ENCODE data around the gene IRF7.
A peak's percentile ranks its signal among the peaks of the same experiment; 100 is the strongest.

IRF7 gene

DNA sequence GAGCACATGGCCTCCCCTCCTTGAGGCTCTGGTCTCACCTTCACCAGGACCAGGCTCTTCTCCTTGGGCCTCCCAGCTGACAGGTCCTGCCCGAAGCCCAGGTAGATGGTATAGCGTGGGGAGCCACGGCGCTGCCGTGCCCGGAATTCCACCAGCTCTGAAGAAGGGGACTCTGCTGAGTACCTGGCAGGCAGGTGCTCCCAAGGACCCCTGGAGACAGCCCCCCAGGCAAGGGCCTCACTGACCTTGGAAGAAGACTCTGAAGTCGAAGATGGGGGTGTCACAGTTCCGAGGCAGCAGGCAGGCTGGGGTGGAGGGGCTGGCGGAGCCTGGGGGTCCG is 2.8 kb downstream of the IRF7 start:
- H3K4me3 Mint-ChIP-seq: no peak overlapping the region
- H3K27me3 Mint-ChIP-seq (ENCODE audit: low read depth): no peaks in the 10 kb centered on the region
- H3K9me3 Mint-ChIP-seq: no peaks in the 10 kb centered on the region
- TF ChIP-seq CTCF (IDR thresholded peaks at IDR 0.05; ENCODE audit: unreplicated experiment in 3 of 3): no peak
- no peak overlapping the region for H3K27ac Mint-ChIP-seq
- H3K36me3 Mint-ChIP-seq (ENCODE audit: low read depth): peaks cover 20% of the 10 kb centered on the region
- H3K4me1 Mint-ChIP-seq: peaks cover 14% of the 10 kb centered on the region

DNA sequence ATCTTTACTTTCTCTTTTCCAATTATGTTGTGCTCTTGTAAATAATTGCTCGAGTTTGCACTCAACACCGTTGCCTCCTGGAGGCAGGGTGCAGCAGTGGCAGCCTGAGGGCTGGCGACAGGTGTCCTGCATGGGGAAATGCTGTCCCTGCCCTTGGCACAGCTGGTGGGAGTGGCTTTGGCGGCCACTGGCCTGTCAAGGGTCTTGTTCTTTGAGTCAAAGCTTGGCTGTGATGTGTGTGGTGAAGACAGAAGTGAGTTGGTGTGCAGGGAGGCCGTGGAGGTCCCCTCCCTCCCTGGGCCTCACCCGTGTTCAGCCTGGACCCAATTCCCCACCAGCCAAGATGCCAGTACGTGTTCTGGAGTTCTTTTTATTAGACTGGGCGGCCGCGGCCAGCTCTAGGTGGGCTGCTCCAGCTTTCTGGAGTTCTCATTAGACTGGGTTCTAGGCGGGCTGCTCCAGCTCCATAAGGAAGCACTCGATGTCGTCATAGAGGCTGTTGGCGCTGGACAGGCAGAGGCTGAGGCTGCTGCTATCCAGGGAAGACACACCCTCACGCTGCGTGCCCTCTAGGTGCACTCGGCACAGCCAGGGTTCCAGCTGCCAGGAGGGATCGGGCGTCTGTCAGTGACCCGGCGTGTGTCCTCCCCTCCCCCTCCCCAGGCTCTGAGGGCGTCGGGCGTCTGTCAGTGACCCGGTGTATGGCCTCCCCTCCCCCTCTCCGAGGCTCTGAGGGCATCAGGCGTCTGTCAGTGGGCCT is 3.4 kb downstream of the IRF7 start:
- TF ChIP-seq CTCF (IDR thresholded peaks at IDR 0.05; ENCODE audit: unreplicated experiment in 3 of 3): peak in 1 of 3 experiments; percentile 21
- H3K27ac Mint-ChIP-seq: peak overlapping the region; percentile 32 to 82 (median 44)
- peaks cover 14% of the 10 kb centered on the region for H3K4me1 Mint-ChIP-seq
- H3K27me3 Mint-ChIP-seq (ENCODE audit: low read depth): no peaks in the 10 kb centered on the region
- no peaks in the 10 kb centered on the region for H3K9me3 Mint-ChIP-seq
- H3K4me3 Mint-ChIP-seq: peak overlapping the region; percentile 18 to 70 (median 44)
- peaks cover 20% of the 10 kb centered on the region for H3K36me3 Mint-ChIP-seq (ENCODE audit: low read depth)

DNA sequence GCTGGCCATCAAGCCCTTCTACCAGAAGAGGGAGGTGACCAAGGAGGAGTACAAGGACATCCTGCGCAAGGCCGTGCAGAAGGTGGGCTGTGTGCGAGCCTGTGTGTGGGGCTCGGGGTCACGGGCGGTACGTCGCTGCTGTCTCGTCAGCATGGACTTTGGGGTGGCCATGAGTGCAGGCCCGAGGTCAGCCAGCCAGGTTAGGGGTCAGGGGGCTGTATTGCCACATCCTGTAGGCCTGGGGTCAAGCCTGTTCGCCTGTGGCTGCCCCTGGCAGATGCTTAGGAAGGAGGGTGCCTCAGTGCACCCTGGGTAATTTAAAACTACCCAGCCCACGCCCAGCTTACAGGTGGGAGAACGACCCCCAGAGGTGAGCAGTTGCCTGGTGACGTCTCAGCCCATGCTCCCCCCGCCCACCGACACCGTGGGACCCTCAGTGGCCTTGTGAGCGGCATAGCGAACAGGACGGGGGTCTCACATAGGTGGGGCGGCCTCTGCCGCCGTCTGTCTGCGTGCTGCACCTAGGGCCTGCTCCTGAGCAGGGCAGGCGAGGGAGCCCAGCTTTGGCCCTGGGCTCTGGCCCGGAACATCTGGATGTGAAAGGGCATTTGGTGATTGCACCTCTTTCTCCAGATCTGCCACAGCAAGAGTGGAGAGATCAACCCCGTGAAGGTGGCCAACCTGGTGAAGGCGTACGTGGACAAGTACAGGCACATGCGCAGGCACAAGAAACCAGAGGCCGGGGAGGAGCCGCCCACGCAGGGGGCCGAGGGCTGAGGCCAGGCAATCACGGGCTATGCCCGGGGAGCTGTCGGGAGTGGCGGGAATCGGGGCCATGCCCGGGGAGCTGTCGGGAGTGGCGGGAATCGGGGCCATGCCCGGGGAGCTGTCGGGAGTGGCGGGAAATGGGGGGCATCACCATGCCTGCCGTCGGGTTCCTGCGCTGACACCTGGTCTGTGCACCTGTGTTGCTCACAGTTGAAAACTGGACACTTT is 4.5 kb downstream of the IRF7 start:
- TF ChIP-seq CTCF (IDR thresholded peaks at IDR 0.05; ENCODE audit: unreplicated experiment in 3 of 3): no peak
- Mint-ChIP-seq H3K4me1 (peaks cover 14% of the 10 kb centered on the region), H3K36me3 (ENCODE audit: low read depth) (peaks cover 29% of the 10 kb centered on the region), H3K9me3 (no peaks in the 10 kb centered on the region), H3K27ac (peak overlapping the region in 1 of 3 experiments; percentile 32), H3K4me3 (peak overlapping the region in 1 of 3 experiments; percentile 34), H3K27me3 (ENCODE audit: low read depth) (no peaks in the 10 kb centered on the region)

DNA sequence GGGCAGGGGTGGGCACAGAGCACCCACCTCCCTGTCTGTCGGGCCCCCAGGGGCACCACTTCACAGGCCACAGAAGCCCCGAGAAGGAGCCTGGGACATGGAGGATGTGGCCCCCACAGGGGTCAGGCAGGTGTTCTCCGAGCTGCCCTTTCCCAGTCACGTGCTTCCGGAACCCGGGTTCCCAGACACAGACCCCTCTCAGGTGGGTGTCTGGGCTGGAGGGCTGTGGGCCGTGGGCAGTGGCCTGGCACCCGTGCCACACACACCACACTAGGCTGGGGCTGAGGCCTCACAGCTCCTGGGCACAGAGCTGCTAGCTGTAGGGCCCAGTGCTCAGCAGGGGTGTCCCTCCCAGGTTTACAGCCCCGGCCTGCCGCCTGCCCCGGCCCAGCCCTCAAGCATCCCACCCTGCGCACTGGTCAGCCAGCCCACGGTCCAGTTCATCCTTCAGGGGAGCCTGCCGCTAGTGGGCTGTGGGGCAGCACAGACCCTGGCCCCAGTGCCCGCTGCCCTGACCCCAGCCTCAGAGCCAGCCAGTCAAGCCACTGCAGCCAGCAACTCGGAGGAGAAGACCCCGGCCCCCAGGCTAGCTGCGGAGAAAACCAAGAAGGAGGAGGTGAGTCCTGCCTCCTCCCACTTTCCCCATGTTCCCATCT is 5.5 kb downstream of the IRF7 start:
- Mint-ChIP-seq H3K9me3 (no peaks in the 10 kb centered on the region), H3K4me3 (no peak overlapping the region), H3K27ac (no peak overlapping the region), H3K36me3 (ENCODE audit: low read depth) (peaks cover 29% of the 10 kb centered on the region), H3K4me1 (peaks cover 9% of the 10 kb centered on the region), H3K27me3 (ENCODE audit: low read depth) (no peaks in the 10 kb centered on the region)
- no peak for TF ChIP-seq CTCF (IDR thresholded peaks at IDR 0.05; ENCODE audit: unreplicated experiment in 3 of 3)

DNA sequence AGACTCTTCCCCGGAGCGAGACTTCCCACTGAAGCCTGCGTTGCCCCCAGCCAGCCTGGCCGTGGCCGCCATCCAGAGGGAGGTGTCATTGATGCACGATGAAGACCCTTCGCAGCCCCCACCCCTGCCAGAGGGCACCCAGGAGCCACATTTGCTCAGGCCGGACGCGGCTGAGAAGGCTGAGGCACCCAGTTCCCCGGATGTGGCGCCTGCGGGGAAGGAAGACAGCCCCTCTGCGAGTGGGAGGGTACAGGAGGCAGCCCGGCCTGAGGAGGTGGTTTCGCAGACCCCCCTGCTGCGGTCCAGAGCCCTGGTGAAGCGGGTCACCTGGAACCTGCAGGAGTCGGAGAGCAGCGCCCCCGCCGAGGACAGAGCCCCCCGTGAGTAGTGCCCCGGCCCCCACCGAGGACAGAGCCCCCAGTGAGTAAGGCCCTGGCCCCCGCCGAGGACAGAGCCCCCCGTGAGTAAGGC is 6.4 kb downstream of the IRF7 start:
- Mint-ChIP-seq H3K27me3 (ENCODE audit: low read depth) (no peaks in the 10 kb centered on the region), H3K4me1 (peaks cover 9% of the 10 kb centered on the region), H3K9me3 (no peaks in the 10 kb centered on the region), H3K36me3 (ENCODE audit: low read depth) (peaks cover 36% of the 10 kb centered on the region), H3K4me3 (no peak overlapping the region), H3K27ac (no peak overlapping the region)
- TF ChIP-seq CTCF (IDR thresholded peaks at IDR 0.05; ENCODE audit: unreplicated experiment in 3 of 3): no peak
